Measurements from ENCODE around the gene IHH. TPM values are rescaled to one million over a fixed set of nuclear protein-coding genes. Genes with fewer than 3 reads are reported as not detected.

The IHH gene
- polyA plus RNA-seq, 1 of the 3 experiments (the other 2 are of a cell fraction), result 0.03 TPM

DNA sequence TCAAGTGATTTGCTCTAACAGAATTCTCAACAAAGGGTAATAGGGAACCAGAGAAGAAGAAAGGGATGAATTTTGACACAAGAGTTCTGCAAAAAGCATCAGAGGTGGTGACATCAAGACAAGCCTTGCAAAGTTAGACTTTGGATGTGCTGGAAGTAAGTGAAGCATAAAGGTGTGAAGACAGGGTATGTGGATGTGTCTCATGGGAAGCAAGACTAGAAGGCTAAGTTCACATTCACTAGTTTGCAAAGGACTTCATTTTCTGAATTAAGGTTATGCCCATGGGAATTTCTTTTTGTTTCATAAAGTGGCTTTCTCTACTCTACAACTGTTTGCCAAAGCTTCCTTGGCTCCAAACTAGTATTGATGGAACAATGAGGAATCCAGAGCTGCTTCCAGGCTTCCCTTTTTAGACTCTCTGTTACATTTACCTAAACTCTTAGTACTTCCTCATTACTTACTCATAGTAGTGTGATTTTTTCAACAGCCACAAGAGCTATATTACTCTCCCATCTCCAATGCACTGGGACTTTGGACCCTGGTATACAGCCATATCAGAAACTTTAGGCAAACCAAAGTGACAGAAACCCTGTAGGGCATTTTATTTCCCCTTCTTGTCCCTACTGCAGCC lies 21.1 kb upstream of the IHH start:
- CTCF ChIA-PET, result interaction anchor here (1.0 to 2.8 kb wide), 10 partner anchors 8 to 86 kb away, joined by 3 to 14 read pairs (median 3); no protein-coding TSS in a partner anchor
- Histone ChIP-seq H3K36me3 (replicated peaks in 1 of 2; ENCODE audit: control insufficient read depth in 1 of 2, insufficient read depth in 2 of 2, low read length in 1 of 2) (peaks cover 5 to 9% of the 10 kb centered on the region in 2 experiments), H3K4me1 (ENCODE audit: control insufficient read depth in 1 of 2, insufficient read depth in 2 of 2, low read depth in 1 of 2, low read length in 1 of 2) (no peaks in the 10 kb centered on the region), H3K9ac (no peak overlapping the region), H3K9me2 (no peaks in the 10 kb centered on the region), H3K4me3 (ENCODE audit: low read depth in 2 of 2, low read length in 1 of 2) (no peak overlapping the region), H4K20me1 (ENCODE audit: insufficient read depth) (no peaks in the 10 kb centered on the region), H3K79me2 (ENCODE audit: insufficient read depth) (no peaks in the 10 kb centered on the region), H3K27ac (ENCODE audit: low read depth in 2 of 2, low read length in 1 of 2) (no peak overlapping the region), H3K27me3 (ENCODE audit: insufficient read depth) (no peaks in the 10 kb centered on the region), H3K9me3 (no peaks in the 10 kb centered on the region), H3F3A (replicated peaks; ENCODE audit: insufficient read depth) (no peaks in the 10 kb centered on the region), H2AFZ (ENCODE audit: low read depth) (no peak overlapping the region), H3K4me2 (no peak overlapping the region)
- POLR2A ChIA-PET, result no interaction called here
- TF ChIP-seq NRF1 (IDR thresholded peaks at IDR 0.05; ENCODE audit: low read depth, low read length) (no peak), GABPA (IDR thresholded peaks at IDR 0.05; ENCODE audit: low read depth) (no peak), RCOR1 (IDR thresholded peaks at IDR 0.05; ENCODE audit: low read length) (no peak), IRF3 (IDR thresholded peaks at IDR 0.05; ENCODE audit: low read depth, low read length) (no peak), SMC3 (IDR thresholded peaks at IDR 0.05; ENCODE audit: low read depth, low read length) (no peak), YY1 (IDR thresholded peaks at IDR 0.05; ENCODE audit: low read depth) (no peak), GATA2 (CRISPR knock-in tag; IDR thresholded peaks at IDR 0.05) (no peak), REST (IDR thresholded peaks at IDR 0.05; ENCODE audit: low read depth, low read length) (no peak), EP300 (IDR thresholded peaks at IDR 0.05; ENCODE audit: borderline replicate concordance in 1 of 2, low read depth in 1 of 2, low read length in 1 of 2) (no peak), SIN3A (IDR thresholded peaks at IDR 0.05; ENCODE audit: borderline replicate concordance, low read depth, low read length) (no peak), ZBTB33 (IDR thresholded peaks at IDR 0.05; ENCODE audit: borderline replicate concordance, low read depth) (no peak), RAD21 (IDR thresholded peaks at IDR 0.05; ENCODE audit: low read length) (no peak)
- TF ChIP-seq, protein P1, sequence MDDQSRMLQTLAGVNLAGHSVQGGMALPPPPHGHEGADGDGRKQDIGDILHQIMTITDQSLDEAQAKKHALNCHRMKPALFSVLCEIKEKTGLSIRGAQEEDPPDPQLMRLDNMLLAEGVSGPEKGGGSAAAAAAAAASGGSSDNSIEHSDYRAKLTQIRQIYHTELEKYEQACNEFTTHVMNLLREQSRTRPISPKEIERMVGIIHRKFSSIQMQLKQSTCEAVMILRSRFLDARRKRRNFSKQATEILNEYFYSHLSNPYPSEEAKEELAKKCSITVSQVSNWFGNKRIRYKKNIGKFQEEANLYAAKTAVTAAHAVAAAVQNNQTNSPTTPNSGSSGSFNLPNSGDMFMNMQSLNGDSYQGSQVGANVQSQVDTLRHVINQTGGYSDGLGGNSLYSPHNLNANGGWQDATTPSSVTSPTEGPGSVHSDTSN (IDR thresholded peaks at IDR 0.05), result no peak
- DNase-seq, result no peak
